ENCODE measurements around the gene KLHL6.
"Not testable (repeated sequence)": the region's sequence is repeated elsewhere in the genome, so short reads cannot be mapped to it uniquely, and the experiment has no call there.

Gene KLHL6, protein sequence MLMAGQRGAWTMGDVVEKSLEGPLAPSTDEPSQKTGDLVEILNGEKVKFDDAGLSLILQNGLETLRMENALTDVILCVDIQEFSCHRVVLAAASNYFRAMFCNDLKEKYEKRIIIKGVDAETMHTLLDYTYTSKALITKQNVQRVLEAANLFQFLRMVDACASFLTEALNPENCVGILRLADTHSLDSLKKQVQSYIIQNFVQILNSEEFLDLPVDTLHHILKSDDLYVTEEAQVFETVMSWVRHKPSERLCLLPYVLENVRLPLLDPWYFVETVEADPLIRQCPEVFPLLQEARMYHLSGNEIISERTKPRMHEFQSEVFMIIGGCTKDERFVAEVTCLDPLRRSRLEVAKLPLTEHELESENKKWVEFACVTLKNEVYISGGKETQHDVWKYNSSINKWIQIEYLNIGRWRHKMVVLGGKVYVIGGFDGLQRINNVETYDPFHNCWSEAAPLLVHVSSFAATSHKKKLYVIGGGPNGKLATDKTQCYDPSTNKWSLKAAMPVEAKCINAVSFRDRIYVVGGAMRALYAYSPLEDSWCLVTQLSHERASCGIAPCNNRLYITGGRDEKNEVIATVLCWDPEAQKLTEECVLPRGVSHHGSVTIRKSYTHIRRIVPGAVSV

GRCh38 chr3:183555541-183556081 is at the start of gene KLHL6:
Gene KLHL6 (minus strand): TSS chr3:183555706. CDS start chr3:183555653, 53 bp downstream.
- DNase-seq (ENCODE audit: low read depth in 2 of 2), result peak; percentile 32 to 46

- DNase-seq (ENCODE audit: low read depth in 2 of 2), result no peak
These were observed 42.5 kb upstream of the KLHL6 start for GRCh38 chr3:183597959-183598358.

- DNase-seq (ENCODE audit: low read depth in 2 of 2), result no peak
These were observed 39.1 kb upstream of the KLHL6 start for GRCh38 chr3:183594636-183595035.

- no peak for DNase-seq (ENCODE audit: low read depth in 2 of 2)
These were observed 37.3 kb upstream of the KLHL6 start for GRCh38 chr3:183592821-183593220.

DNA sequence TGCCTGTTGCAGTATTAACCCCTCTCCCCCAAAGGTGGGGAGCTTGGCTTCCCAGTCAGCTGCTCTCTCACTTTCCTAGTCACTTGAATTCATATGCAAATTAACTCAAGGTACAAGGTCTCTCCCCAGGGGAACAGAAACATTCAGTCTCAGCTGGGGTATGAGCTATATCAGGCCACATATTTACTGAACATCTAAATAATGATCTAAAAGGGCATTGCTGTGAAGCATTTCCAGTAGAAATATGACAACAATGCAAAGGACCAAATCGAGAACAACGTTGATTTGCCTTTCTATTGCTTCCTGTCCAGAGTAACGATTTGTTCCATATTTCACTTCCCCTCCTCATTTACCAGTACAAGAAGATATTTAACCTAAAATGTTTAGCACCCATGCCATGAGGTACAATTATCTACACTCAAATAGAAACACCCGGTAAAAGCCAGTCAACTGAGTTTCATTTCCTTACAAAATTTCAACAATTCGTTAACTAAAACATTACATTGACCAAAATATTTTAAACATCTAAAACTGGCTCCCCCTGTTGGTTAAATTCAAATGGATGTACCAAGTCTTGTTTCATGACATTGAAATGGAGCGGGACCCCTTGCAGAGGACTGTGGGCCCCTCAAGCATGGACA is 36.5 kb upstream of the KLHL6 start:
- DNase-seq (ENCODE audit: low read depth in 2 of 2), result no peak

GRCh38 chr3:183590442-183590841 is 34.9 kb upstream of the KLHL6 start:
- no peak for DNase-seq (ENCODE audit: low read depth in 2 of 2)

DNA sequence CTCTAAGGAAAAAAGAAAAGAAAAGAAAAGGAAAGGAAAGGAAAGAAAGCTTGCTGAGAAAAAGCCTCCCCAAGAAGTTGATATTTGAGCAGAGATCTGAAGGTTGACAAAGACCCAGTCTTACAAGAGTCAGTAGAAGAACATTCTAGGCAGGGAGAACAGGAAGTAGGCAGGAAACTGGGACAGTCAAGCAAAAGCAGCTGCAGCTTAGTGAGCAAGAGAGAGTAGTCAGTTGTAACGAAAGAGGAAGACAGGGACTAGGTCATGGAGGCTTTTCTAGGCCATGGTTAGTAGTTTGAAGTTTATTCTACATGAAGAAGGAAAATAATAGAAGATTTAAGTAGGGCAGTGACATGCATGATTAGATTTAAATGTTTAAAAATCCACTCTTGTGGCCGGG is 31.8 kb upstream of the KLHL6 start:
- no peak for DNase-seq (ENCODE audit: low read depth in 2 of 2)

DNA sequence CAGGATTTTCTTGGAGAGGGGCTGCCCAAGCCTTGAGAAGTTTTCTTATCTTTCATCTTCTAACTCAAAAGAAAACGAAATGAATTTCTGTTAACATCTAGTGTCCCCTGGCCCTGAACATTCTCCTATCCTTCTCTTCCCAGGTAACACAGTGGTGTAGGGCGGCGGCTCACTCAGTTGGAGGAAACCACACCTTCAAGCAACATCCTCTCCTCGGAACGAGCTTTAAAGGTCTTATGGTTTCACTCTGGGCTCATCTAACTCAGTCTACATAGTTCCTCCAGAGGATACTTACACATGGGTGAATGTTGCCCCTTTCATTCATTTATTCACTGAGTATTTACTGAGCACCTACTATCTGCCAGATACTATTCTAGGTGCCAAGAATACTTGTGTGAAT is 31.0 kb upstream of the KLHL6 start:
- no peak for DNase-seq (ENCODE audit: low read depth in 2 of 2)

GRCh38 chr3:183584914-183585280 is 29.4 kb upstream of the KLHL6 start:
- DNase-seq (ENCODE audit: low read depth in 2 of 2), result no peak

DNA sequence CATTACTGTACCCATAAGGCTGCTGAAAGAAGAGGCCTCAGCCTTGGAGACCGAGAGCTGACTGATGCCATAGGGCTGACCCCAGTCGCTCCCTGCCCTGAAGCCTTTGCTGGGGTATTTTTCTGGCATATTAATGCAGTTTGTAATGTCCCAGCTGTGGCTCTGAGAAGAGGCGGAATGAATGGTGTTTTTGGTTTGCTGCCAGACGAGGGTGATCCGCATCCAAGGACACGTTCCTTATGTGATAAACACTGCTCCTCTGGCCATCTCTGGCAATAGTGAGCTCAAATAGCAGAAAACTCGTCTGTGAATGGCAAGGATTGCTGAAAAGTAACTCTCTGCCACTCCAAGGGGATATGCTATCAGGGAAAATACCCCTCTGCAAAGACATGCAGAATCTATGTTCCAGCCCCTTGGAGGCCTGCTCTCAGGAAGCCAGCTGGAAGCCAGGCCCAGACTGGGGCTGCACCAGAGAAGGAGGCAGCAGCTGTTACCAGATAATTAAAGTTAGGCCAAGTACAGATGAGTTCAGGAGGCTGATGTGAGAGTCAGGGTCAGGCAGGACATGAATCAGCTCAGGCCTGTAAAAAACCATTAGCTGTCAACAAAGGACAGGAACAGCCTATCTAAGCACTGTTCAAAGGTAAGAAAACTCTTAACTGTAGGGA is 28.9 kb upstream of the KLHL6 start:
- no peak for DNase-seq (ENCODE audit: low read depth in 2 of 2)

DNA sequence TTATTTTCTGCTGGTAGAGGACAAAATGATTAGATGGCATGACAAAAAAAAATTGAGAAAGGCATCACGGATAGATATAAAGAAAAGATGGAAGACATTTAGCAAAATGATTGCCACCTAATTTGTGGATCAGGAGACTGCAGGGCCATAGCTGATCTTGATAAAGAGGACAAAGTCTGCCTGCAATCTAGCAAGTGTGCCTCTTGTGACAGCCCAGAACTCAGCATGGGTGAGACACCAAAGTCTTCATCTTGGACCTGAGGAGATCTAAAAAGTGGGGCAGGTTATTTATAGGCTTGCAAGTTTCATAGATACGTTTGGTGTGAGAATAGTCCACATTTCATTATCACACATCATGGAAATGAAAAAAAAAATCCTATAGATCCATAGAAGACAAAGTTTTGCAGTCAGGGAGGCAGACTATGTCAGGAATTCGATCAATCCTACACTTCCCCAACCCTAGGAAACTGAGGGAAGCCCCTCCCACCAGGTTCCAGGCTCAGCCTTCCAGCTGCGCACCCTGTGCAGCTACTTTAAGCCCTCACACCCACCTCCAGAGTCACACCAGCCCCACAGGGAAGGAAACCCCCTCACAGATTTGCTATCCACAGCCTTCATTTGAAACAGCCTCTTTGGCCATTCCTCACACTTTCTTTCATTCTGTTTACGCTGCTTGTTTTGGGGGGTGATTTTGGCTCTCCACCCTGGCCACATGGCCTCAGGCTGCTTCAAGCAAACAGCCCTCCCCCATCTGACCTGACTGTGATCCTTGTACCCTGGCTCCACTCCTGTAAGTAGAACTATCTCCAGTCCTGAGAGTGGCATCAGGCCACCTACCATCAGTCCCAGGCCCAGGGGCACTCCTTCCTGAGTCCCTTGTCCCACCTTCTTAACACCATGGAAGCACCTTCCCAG is 28.1 kb upstream of the KLHL6 start:
- DNase-seq (ENCODE audit: low read depth in 2 of 2), result no peak

GRCh38 chr3:183582161-183582560 is 26.7 kb upstream of the KLHL6 start:
- DNase-seq (ENCODE audit: low read depth in 2 of 2), result no peak

DNA sequence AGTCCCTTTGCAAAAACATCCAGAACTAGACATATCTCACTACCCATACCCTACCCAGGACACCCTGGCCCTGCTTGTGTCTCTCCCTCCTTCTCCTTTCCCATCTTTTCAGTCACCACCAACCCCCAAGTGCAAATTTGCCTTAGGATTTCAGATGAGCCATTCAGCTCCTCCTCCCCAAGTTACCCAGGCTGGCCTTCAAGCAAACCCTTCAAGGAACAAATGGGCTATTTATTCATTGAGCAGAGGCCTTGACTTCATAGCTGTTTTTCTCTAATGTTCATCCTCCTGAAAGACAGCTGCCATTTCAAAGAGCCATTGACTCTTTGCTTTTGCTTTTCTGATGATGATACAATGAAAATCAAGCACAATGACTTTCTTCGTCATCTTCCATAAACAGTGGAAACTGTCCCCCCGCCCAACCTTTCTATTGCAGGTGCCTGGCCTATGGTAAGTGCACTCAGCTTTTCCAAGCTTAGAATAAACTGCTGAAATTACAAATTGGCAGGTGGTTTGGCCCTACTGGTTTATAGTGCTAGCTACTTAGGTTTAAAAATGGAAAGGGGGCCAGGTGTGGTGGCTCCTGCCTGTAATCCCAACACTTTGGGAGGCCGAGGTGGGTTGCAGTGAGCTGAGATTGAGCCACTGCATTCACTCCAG is 26.1 kb upstream of the KLHL6 start:
- DNase-seq (ENCODE audit: low read depth in 2 of 2), result no peak

DNA sequence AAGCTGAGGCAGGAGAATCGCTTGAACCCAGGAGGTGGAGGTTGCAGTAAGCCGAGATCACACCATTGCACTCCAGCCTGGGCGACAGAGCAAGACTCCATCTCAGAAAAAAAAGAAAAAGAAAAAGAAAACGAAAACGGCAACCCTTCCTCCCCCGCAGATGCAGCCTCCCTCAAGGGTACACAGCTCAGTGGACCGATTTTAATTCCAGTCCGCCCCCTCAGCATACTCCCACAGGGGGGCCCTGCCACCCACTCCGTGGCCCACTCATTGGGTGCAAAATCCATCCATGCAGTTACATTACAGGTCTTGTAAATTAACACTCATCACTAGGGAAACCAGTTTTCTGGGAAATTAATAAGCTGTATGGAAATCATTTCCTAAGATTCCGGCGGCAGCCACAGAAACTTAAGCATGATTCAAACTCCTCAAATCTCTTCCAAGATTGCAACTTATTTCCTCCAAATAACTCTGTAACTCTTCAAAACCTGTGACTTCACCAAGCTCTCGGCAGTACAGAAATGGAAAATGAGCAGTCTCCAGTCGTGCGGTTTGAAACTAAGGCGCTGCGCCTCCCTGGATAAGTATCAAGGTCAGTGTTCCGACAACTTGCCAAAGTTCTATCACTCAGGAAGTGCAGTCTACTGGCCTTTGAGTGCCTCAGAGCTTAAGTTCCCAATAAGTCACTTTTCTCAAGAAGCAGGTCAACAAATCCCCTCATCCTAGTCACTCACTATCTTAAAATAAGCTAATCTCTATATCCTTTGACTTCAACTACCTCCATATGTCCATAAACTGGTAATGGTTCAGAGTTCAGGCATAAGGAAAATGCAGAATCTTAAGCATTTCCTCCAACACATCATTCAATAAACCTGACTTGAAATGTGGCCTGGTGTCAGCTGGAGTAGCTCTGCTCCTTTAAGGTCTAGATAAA is 24.7 kb upstream of the KLHL6 start:
- DNase-seq (ENCODE audit: low read depth in 2 of 2), result no peak

DNA sequence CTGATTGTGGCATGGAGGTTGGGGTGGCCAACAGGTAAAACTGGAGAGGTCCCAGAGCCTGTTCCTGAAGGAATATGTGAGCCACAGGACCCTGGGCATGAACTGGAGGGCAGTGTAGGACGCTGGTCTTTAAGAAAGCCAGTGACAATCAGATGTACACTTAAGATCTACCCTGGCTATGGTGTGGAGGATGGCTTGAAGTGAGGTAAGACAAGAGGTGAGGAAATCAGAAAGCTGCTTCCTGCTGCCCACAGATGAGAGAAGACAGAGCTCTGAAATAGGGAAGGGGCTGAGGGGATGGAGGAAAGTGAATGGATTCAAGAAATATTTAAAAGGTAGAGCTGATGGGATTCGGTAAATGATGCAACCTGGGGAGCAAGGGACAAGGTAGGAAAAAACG is 22.7 kb upstream of the KLHL6 start:
- no peak for DNase-seq (ENCODE audit: low read depth in 2 of 2)

- no peak for DNase-seq (ENCODE audit: low read depth in 2 of 2)
These were observed 21.8 kb upstream of the KLHL6 start for GRCh38 chr3:183577346-183577745.

GRCh38 chr3:183576487-183577107 is 21.1 kb upstream of the KLHL6 start:
- no peak for DNase-seq (ENCODE audit: low read depth in 2 of 2)

DNA sequence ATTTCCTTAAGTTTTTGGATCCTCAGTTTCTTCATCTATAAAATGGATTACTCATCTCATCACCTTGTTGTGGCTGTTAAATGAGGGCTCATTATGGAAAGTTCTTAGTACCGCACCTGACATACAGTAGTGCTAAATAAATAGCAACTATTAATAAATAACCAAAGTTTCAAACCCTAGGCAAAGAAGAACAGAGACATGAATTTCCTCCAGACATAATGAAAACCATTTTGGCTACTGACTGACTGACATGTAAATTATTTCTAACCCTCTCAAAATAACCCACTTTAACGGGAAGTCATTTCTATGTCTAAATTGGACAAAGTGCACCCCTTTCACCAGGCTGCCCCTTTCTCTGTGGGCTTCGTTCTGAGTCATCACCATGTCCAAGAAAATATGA is 17.4 kb upstream of the KLHL6 start:
- DNase-seq (ENCODE audit: low read depth in 2 of 2), result no peak

GRCh38 chr3:183570191-183570590 is 14.7 kb upstream of the KLHL6 start:
- DNase-seq (ENCODE audit: low read depth in 2 of 2), result not testable (repeated sequence)

Measured in stimulated activated CD4-positive, alpha-beta T cell treated with anti-CD3 and anti-CD28 coated beads, Interleukin-1b, Interleukin-23, amount 100 ng/mL, for 1 hour (primary cell).